Mesenteric fat pad (tissue), 1 donor: ENCODE results near the gene PTPN22. TPM values are rescaled to one million over a fixed set of nuclear protein-coding genes. Genes with fewer than 3 reads are reported as not detected.

Experiments
- DNase-seq: peaks from one replicate; pipeline ENCODE4 v3.0.0-alpha.2; 2020; ENCODE audit warnings: low spot score
- total RNA-seq: library from RNA; stranded (reverse); fragmentation: NEBNext Ultra II Directional; extraction: Animal tissue kit (Norgen Biotek cat#: 25700); gene quantifications from one replicate; pipeline ENCODE4 v1.2.1, GENCODE V29; 2021
- donor health status: DM: yes; HTN: yes; CAD: no.

Gene PTPN22
- total RNA-seq, 1 donor from 2014 or later = 3.7 TPM

DNA sequence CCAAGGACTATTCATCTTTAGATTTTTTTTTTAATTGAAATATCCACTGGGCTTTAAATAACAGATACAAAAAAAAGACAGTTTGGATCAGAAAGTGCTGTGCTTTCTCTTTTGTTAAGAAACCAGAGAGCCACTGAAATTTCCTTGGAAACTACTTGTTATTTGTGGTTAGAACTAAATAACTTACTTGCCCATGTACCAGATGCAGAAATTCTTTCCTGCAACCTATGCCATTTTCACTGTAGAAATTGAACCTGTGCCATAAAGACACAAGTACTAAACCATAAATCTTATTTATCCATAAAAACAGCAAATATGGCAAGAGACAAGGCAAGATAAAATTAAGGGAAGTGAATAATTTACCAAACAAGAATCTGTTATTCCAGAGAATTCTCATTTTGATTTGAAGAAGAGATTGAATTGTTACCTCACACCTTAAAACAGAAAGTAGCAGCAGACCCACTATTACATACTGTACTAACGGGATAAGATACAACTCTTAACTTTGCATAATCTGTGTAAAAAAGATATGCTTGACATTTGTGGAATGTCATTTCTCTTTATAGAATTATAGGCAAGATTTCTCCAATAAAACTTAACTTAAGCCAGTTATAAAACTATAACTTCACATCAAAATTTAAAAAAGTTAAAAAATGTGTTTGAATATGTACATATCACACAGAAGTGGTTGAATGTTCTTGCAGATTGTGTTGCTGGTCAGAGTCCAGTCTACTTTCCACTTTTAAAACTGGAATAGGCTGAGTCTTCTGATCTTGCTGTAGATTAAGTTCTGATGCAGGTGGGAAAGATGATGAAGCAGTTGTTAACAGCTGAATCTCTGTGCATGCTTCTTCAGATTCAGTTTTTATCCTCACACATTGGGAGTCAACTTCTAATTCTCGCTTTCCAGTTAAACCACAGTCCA, 105.9 kb downstream of the PTPN22 start:
- no peak for DNase-seq

Other genes with a start within 250 kb of the PTPN22 start
- 14.7 TPM for gene PHTF1, start 112.2 kb downstream of the PTPN22 start, total RNA-seq
- 14.5 TPM for gene RSBN1, start 59.2 kb downstream of the PTPN22 start, total RNA-seq
- 0.87 TPM for gene BCL2L15, start 15.9 kb upstream of the PTPN22 start, total RNA-seq
- gene AP4B1, start 33.1 kb upstream of the PTPN22 start, total RNA-seq = 8.5 TPM
- 5.8 TPM for gene DCLRE1B, start 33.6 kb upstream of the PTPN22 start, total RNA-seq
- gene HIPK1, start 57.6 kb upstream of the PTPN22 start, total RNA-seq = 78.9 TPM
- 44.3 TPM for gene OLFML3, start 107.8 kb upstream of the PTPN22 start, total RNA-seq